Hepatocyte (in vitro differentiated cells): Measurements from ENCODE around the gene KLLN. TPM values are rescaled to one million over a fixed set of nuclear protein-coding genes. Genes with fewer than 3 reads are reported as not detected.

ENCODE experiments used
- DNase-seq: peaks from one replicate; pipeline ENCODE4 v3.0.0-alpha.2; 2016; ENCODE audit warnings: low spot score
- H2AFZ ChIP-seq: fragments of 200-600 bp; sonication (generic); 2 replicates; pipeline ENCODE4 v1.6.0; 2016; ENCODE audit warnings: antibody characterized with exemption, mild to moderate bottlenecking
- H3K27ac ChIP-seq: fragments of 200-600 bp; sonication (generic); 2 replicates; pipeline ENCODE4 v1.5.1; 2016; ENCODE audit warnings: mild to moderate bottlenecking
- H3K27me3 ChIP-seq: fragments of 200-600 bp; sonication (generic); 2 replicates; pipeline ENCODE4 v1.6.1; 2016
- H3K36me3 ChIP-seq: fragments of 200-600 bp; sonication (generic); replicated peaks from 2 replicates; pipeline ENCODE4 v1.5.1; 2016; ENCODE audit warnings: low read depth; ENCODE audit not compliant: insufficient read depth
- H3K4me1 ChIP-seq: fragments of 200-600 bp; sonication (generic); 2 replicates; pipeline ENCODE4 v1.5.1; 2016; ENCODE audit warnings: mild to moderate bottlenecking, moderate library complexity; ENCODE audit not compliant: insufficient read depth
- H3K4me2 ChIP-seq: fragments of 200-600 bp; sonication (generic); 2 replicates; pipeline ENCODE4 v1.6.0; 2016
- H3K4me3 ChIP-seq: fragments of 200-600 bp; sonication (generic); 2 replicates; pipeline ENCODE4 v1.5.1; 2016; ENCODE audit warnings: mild to moderate bottlenecking
- H3K79me2 ChIP-seq: fragments of 200-600 bp; sonication (generic); 2 replicates; pipeline ENCODE4 v1.6.0; 2017; ENCODE audit warnings: mild to moderate bottlenecking
- H3K9me2 ChIP-seq: fragments of 200-600 bp; sonication (generic); replicated peaks from 2 replicates; pipeline ENCODE4 v1.6.0; 2017; ENCODE audit warnings: mild to moderate bottlenecking; ENCODE audit not compliant: insufficient read depth
- H3K9me3 ChIP-seq: fragments of 200-600 bp; sonication (generic); 2 replicates; pipeline ENCODE4 v1.5.1; 2016; ENCODE audit warnings: low read depth, mild to moderate bottlenecking
- H4K20me1 ChIP-seq: fragments of 200-600 bp; sonication (generic); 2 replicates; pipeline ENCODE4 v1.6.0; 2016; ENCODE audit warnings: mild to moderate bottlenecking; ENCODE audit not compliant: insufficient read depth, poor library complexity, severe bottlenecking
- CTCF ChIP-seq: fragments of 200-600 bp; sonication (generic); IDR thresholded peaks from 2 replicates; pipeline ENCODE4 v1.5.1; 2016; ENCODE audit warnings: antibody characterized with exemption, mild to moderate bottlenecking; ENCODE audit not compliant: poor library complexity
- EZH2 ChIP-seq: fragments of 200-600 bp; sonication (generic); IDR thresholded peaks from 2 replicates; pipeline ENCODE4 v1.6.1; 2016; ENCODE audit warnings: antibody characterized with exemption, mild to moderate bottlenecking, borderline replicate concordance
- EZH2phosphoT487 ChIP-seq: fragments of 200-600 bp; sonication (generic); IDR thresholded peaks from one replicate; pipeline ENCODE4 v1.6.1; 2018; ENCODE audit warnings: antibody characterized with exemption, mild to moderate bottlenecking, low read depth, moderate library complexity; ENCODE audit not compliant: unreplicated experiment, severe bottlenecking
- WGBS: methylation state at CpG from one replicate; pipeline ENCODE4 v1.1.6; 2016; ENCODE audit warnings: low lambda C conversion rate; ENCODE audit errors: missing lambda C conversion rate; 5-methylcytosine and 5-hydroxymethylcytosine counted together
- polyA plus RNA-seq: library from polyadenylated mRNA; unstranded; fragments of >200 nt; fragmentation: Nextera tagmentation; extraction: Ambion mirVana; gene quantifications from 2 replicates; pipeline ENCODE4 v1.2.1, GENCODE V29; 2016
- total RNA-seq: library from RNA; depleted of rRNA; stranded (reverse); fragments of >200 nt; gene quantifications from 2 replicates; pipeline ENCODE4 v1.2.3, GENCODE V29; 2014

KLLN gene
- total and polyA plus RNA-seq, 2 experiments from 2014 or later, result 0.21 to 0.53 TPM

GRCh38 chr10:87867453-87867852 is 4.1 kb upstream of the KLLN start:
- Histone ChIP-seq H3K4me2 (peak overlapping the region; percentile 83), H3K9me2 (no peaks in the 10 kb centered on the region), H3K36me3 (no peaks in the 10 kb centered on the region), H2AFZ (no peak overlapping the region), H3K27me3 (no peaks in the 10 kb centered on the region), H3K27ac (peak overlapping the region; percentile 98), H4K20me1 (peaks cover 80% of the 10 kb centered on the region), H3K79me2 (peaks cover 84% of the 10 kb centered on the region), H3K4me1 (peaks cover 19% of the 10 kb centered on the region), H3K4me3 (peak overlapping the region; percentile 81), H3K9me3 (no peaks in the 10 kb centered on the region)
- no peak for TF ChIP-seq EZH2phosphoT487
- no peak for TF ChIP-seq EZH2
- TF ChIP-seq CTCF, result no peak
- no peak for DNase-seq

- Histone ChIP-seq H3K79me2 (peaks cover 75% of the 10 kb centered on the region), H4K20me1 (peaks cover 71% of the 10 kb centered on the region)
Measured at GRCh38 chr10:87866412-87866974, 3.2 kb upstream of the KLLN start.

GRCh38 chr10:87865241-87865881 is 2.0 kb upstream of the KLLN start:
- Histone ChIP-seq H3K27ac (peak overlapping the region; percentile 98), H3K9me3 (no peaks in the 10 kb centered on the region), H3K4me3 (peak overlapping the region; percentile 81), H3K36me3 (no peaks in the 10 kb centered on the region), H3K9me2 (no peaks in the 10 kb centered on the region), H3K4me1 (peaks cover 10% of the 10 kb centered on the region), H4K20me1 (peaks cover 59% of the 10 kb centered on the region), H3K4me2 (peak overlapping the region; percentile 83), H2AFZ (no peak overlapping the region), H3K27me3 (no peaks in the 10 kb centered on the region), H3K79me2 (peaks cover 63% of the 10 kb centered on the region)
- 8% methylated on average over 4 of the region's 4 CpGs for WGBS
- TF ChIP-seq CTCF (no peak), EZH2 (no peak), EZH2phosphoT487 (no peak)
- no peak for DNase-seq

More at GRCh38 chr10:87866412-87866974, 3.2 kb upstream of the KLLN start:
- no peaks in the 10 kb centered on the region for H3K36me3 ChIP-seq
- H3K9me2 ChIP-seq, result no peaks in the 10 kb centered on the region
- H3K27me3 ChIP-seq, result no peaks in the 10 kb centered on the region
- H3K4me3 ChIP-seq, result peak overlapping the region; percentile 81
- no peaks in the 10 kb centered on the region for H3K9me3 ChIP-seq
- H3K4me1 ChIP-seq, result peaks cover 19% of the 10 kb centered on the region
- H2AFZ ChIP-seq, result no peak overlapping the region
- WGBS, result 29% methylated on average over 3 of the region's 3 CpGs
- DNase-seq, result no peak
- H3K27ac ChIP-seq, result peak overlapping the region; percentile 98
- no peak for TF ChIP-seq EZH2phosphoT487
- no peak for TF ChIP-seq EZH2
- no peak for TF ChIP-seq CTCF
- H3K4me2 ChIP-seq, result peak overlapping the region; percentile 83
